HepG2 (cell line): ENCODE measurements around the gene SCRT2. TPM values are rescaled to one million over a fixed set of nuclear protein-coding genes. Genes with fewer than 3 reads are reported as not detected.

Experiments
- ARNTL ChIP-seq: sonication (generic); formaldehyde crosslinking; IDR thresholded peaks from 2 replicates; pipeline ENCODE4 v1.4.0; 2020; ENCODE audit warnings: mild to moderate bottlenecking, missing genetic modification reagents
- HNRNPK ChIP-seq: fragments of 200-400 bp; formaldehyde crosslinking; IDR thresholded peaks from 2 replicates; pipeline ENCODE4 v1.6.1; 2018; ENCODE audit warnings: low read length, low read depth, moderate library complexity, mild to moderate bottlenecking; ENCODE audit not compliant: poor library complexity, severe bottlenecking
- JUNB ChIP-seq: sonication (generic); formaldehyde crosslinking; IDR thresholded peaks from 2 replicates; pipeline ENCODE4 v1.8.0; 2022; ENCODE audit warnings: missing genetic modification reagents, mild to moderate bottlenecking, borderline replicate concordance
- PAX8 ChIP-seq: sonication (generic); formaldehyde crosslinking; IDR thresholded peaks from 2 replicates; pipeline ENCODE4 v1.8.0; 2022; ENCODE audit warnings: mild to moderate bottlenecking, missing genetic modification reagents, borderline replicate concordance
- SALL2 ChIP-seq: sonication (generic); formaldehyde crosslinking; IDR thresholded peaks from 2 replicates; pipeline ENCODE4 v1.8.1; 2023; ENCODE audit warnings: mild to moderate bottlenecking, missing genetic modification reagents, inconsistent platforms
- ZKSCAN5 ChIP-seq: sonication (generic); formaldehyde crosslinking; IDR thresholded peaks from 2 replicates; pipeline ENCODE4 v1.5.1; 2020; ENCODE audit warnings: mild to moderate bottlenecking, missing genetic modification reagents
- ZNF569 ChIP-seq: sonication (generic); formaldehyde crosslinking; IDR thresholded peaks from 2 replicates; pipeline ENCODE4 v1.5.0; 2020; ENCODE audit warnings: mild to moderate bottlenecking, missing genetic modification reagents, moderate library complexity, borderline replicate concordance
- polyA plus RNA-seq, 8 experiments: library from polyadenylated mRNA; depleted of rRNA in 3 of 8; stranded (reverse) in 7 of 8; unstranded in 1 of 8; fragments of >200 nt; fragmentation: Illumina TruSeq in 4 of 8; extraction: Trizol in 4 of 8; gene quantifications; 2 replicates each; pipeline versions ENCODE4 v1.2.1 to v1.2.3, GENCODE V29; 2011 to 2016; ENCODE audit warnings: low read depth in 4 of 8, missing spikeins in 1 of 8, mixed read lengths in 1 of 8; ENCODE audit not compliant: insufficient read depth in 1 of 8
- total RNA-seq, 5 experiments: library from RNA; depleted of rRNA; stranded (reverse); fragments of >200 nt; fragmentation: Illumina TruSeq; extraction: Trizol; gene quantifications; 2 replicates each; pipeline ENCODE4 v1.2.3, GENCODE V29; 2016; ENCODE audit warnings: low read depth in 1 of 5
- TF ChIP-seq, protein P1 (sequence below): sonication (generic); formaldehyde crosslinking; IDR thresholded peaks from 2 replicates; pipeline ENCODE4 v1.5.1; 2020; ENCODE audit warnings: mild to moderate bottlenecking, moderate library complexity, missing genetic modification reagents
- TF ChIP-seq, protein P2 (sequence below): IDR thresholded peaks from 2 replicates; pipeline ENCODE4 v1.6.1; 2016; ENCODE audit warnings: missing compliant biosample characterization, missing genetic modification reagents, borderline replicate concordance
- TF ChIP-seq, protein P3 (sequence below): IDR thresholded peaks from 2 replicates; pipeline ENCODE4 v1.4.0; 2020; ENCODE audit warnings: mild to moderate bottlenecking, missing genetic modification reagents
- TF ChIP-seq, protein P4 (sequence below): sonication (generic); formaldehyde crosslinking; IDR thresholded peaks from 2 replicates; pipeline ENCODE4 v1.5.0; 2020; ENCODE audit warnings: missing genetic modification reagents
- TF ChIP-seq, protein P5 (sequence below): sonication (generic); formaldehyde crosslinking; IDR thresholded peaks from 2 replicates; pipeline ENCODE4 v1.8.0; 2023; ENCODE audit warnings: mild to moderate bottlenecking, missing genetic modification reagents

SCRT2 gene
- total and polyA plus RNA-seq, 2 of the 13 experiments (the other 11 are each of a cell fraction or from before 2014, with no cell fraction given) = not detected

DNA sequence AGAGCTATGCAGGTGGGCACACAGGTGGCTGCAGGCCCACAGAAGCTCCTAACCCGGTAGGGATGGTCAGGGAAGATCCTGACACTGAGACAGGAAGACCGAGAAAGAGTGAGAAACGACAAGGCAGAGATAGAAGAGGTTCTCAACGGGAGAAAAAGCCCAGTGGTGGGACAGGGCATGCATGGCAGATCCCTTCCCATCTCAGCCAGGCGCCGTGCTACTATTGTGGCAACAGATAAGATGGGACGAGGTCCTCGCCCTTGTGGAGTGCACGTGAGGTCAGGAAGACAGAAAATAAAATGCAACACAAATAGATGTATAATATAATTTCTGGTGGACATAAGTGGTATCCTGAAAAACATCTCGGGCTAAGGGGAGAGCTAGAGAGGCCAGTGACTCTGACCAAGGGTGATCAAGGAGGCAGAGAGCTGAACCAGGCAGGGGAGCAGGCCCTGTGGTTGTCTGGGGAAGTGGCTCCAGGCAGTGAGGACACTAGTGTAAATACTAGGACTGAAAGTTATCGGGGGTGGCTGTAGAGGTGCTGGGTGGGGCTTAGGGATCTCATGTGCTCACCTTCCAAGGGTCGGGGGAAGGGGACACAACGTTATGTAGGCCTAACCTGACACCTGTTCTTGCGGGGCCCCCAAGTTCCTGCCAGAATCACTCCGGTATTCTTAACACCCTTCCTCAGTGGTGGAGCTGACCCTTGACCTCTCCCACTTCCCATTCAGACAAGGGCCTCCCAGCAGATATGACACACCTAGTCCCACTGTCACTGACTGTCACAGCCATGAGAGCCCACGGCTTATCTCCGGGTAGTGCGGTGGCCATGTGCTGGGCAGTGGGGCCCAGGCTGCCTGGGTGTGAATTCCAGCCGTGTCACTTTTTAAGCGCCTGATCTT, 23.6 kb downstream of the SCRT2 start (continued):
- TF ChIP-seq, protein P1, sequence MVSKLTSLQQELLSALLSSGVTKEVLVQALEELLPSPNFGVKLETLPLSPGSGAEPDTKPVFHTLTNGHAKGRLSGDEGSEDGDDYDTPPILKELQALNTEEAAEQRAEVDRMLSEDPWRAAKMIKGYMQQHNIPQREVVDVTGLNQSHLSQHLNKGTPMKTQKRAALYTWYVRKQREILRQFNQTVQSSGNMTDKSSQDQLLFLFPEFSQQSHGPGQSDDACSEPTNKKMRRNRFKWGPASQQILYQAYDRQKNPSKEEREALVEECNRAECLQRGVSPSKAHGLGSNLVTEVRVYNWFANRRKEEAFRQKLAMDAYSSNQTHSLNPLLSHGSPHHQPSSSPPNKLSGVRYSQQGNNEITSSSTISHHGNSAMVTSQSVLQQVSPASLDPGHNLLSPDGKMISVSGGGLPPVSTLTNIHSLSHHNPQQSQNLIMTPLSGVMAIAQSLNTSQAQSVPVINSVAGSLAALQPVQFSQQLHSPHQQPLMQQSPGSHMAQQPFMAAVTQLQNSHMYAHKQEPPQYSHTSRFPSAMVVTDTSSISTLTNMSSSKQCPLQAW (CRISPR knock-in tag) = peak; percentile 10; the same call in 1 of the 2 replicates
- TF ChIP-seq ZKSCAN5 (CRISPR knock-in tag) (no peak), PAX8 (CRISPR knock-in tag) (0 out of 2 replicates have a peak, but pooled peaks have one; percentile 41), ZNF569 (CRISPR knock-in tag) (no peak), HNRNPK (no peak), JUNB (no peak), ARNTL (CRISPR knock-in tag) (0 out of 2 replicates have a peak, but pooled peaks have one; percentile 41), SALL2 (no peak)
- TF ChIP-seq, protein P2, sequence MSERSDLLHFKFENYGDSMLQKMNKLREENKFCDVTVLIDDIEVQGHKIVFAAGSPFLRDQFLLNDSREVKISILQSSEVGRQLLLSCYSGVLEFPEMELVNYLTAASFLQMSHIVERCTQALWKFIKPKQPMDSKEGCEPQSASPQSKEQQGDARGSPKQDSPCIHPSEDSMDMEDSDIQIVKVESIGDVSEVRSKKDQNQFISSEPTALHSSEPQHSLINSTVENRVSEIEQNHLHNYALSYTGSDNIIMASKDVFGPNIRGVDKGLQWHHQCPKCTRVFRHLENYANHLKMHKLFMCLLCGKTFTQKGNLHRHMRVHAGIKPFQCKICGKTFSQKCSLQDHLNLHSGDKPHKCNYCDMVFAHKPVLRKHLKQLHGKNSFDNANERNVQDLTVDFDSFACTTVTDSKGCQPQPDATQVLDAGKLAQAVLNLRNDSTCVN (CRISPR knock-in tag) = peak; percentile 18; the same call in 1 of the 2 replicates
- TF ChIP-seq, protein P3, sequence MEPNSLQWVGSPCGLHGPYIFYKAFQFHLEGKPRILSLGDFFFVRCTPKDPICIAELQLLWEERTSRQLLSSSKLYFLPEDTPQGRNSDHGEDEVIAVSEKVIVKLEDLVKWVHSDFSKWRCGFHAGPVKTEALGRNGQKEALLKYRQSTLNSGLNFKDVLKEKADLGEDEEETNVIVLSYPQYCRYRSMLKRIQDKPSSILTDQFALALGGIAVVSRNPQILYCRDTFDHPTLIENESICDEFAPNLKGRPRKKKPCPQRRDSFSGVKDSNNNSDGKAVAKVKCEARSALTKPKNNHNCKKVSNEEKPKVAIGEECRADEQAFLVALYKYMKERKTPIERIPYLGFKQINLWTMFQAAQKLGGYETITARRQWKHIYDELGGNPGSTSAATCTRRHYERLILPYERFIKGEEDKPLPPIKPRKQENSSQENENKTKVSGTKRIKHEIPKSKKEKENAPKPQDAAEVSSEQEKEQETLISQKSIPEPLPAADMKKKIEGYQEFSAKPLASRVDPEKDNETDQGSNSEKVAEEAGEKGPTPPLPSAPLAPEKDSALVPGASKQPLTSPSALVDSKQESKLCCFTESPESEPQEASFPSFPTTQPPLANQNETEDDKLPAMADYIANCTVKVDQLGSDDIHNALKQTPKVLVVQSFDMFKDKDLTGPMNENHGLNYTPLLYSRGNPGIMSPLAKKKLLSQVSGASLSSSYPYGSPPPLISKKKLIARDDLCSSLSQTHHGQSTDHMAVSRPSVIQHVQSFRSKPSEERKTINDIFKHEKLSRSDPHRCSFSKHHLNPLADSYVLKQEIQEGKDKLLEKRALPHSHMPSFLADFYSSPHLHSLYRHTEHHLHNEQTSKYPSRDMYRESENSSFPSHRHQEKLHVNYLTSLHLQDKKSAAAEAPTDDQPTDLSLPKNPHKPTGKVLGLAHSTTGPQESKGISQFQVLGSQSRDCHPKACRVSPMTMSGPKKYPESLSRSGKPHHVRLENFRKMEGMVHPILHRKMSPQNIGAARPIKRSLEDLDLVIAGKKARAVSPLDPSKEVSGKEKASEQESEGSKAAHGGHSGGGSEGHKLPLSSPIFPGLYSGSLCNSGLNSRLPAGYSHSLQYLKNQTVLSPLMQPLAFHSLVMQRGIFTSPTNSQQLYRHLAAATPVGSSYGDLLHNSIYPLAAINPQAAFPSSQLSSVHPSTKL = peak; percentile 37
- TF ChIP-seq, protein P4, sequence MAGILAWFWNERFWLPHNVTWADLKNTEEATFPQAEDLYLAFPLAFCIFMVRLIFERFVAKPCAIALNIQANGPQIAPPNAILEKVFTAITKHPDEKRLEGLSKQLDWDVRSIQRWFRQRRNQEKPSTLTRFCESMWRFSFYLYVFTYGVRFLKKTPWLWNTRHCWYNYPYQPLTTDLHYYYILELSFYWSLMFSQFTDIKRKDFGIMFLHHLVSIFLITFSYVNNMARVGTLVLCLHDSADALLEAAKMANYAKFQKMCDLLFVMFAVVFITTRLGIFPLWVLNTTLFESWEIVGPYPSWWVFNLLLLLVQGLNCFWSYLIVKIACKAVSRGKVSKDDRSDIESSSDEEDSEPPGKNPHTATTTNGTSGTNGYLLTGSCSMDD = no peak
- TF ChIP-seq, protein P5, sequence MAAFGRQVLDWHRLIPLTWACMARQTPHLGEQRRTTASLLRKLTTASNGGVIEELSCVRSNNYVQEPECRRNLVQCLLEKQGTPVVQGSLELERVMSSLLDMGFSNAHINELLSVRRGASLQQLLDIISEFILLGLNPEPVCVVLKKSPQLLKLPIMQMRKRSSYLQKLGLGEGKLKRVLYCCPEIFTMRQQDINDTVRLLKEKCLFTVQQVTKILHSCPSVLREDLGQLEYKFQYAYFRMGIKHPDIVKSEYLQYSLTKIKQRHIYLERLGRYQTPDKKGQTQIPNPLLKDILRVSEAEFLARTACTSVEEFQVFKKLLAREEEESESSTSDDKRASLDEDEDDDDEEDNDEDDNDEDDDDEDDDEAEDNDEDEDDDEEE (CRISPR knock-in tag) = no peak
